Measurements from ENCODE around the gene PLCXD1.
"Not testable (repeated sequence)": the region's sequence is repeated elsewhere in the genome, so short reads cannot be mapped to it uniquely, and the experiment has no call there.

PLCXD1 gene

DNA sequence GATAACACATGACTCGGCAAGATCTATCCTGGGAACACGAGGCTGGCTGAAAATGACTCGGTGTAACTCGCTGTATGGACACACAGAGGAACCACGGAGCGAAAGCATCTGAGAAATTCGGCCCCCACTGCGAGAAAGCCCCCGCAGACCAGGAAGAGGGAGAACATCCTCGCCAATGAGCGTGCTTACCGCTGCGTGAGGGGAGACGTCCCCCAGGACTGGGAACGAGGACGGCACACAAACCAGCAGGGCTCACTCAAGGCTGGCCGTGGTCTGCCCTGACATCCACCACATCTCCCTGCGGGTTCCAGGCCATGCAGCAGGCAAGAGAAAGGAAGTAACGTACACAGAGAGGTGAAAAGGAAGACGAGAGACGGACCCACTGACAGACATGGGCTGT, 55.0 kb downstream of the PLCXD1 start:
- no peak for DNase-seq

- no peak for DNase-seq
Observed at GRCh38 chrX:337331-337831, 56.2 kb downstream of the PLCXD1 start.

DNA sequence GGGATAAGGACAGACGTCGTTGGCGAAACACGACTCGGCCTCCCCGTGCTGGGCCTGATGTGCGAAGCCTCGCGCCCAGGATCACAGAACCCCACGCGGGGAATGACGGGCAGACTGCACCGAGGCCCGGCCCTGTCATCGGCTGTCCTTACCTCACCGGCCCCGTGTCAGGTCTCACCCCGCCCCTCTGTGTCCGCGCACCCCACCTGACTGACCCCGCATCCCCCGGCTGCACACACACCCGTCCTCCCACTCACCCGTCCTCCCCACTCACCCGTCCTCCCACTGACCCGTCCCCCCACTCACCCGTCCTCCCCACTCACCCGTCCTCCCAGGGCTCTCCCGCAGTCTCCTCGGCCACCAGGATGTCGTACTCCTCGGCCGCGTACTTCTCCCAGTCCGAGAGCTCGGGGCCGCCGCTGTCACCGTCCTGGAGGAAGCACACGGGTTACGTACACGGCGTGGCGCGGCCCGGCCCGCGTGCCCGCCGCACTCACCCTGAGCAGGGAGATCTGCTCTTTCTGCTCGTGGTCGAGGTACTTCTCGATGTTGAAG, 57.2 kb downstream of the PLCXD1 start:
- no peak for DNase-seq

GRCh38 chrX:338836-339400, 57.7 kb downstream of the PLCXD1 start:
- DNase-seq = no peak

DNA sequence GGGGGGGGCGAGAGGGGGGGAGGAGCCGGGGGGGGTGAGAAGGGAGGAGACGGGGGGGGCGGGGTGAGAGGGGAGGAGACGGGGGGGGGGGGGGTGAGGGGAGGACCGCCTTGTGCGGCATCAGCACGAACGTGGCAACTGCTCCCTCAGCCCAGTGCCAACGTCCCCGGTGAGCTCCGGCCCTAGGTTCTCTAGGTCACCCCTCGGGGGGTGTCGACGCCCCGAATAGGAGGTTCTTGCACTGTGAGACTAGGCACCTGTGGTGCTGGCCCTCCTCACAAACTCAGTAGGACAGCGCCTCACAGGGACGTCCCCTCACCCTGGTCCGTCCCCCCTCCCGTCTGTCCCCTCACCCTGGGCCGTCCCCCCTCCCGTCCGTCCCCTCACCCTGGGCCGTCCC, 58.9 kb downstream of the PLCXD1 start:
- no peak for DNase-seq

GRCh38 chrX:340641-341423, 59.7 kb downstream of the PLCXD1 start:
- DNase-seq = no peak

DNA sequence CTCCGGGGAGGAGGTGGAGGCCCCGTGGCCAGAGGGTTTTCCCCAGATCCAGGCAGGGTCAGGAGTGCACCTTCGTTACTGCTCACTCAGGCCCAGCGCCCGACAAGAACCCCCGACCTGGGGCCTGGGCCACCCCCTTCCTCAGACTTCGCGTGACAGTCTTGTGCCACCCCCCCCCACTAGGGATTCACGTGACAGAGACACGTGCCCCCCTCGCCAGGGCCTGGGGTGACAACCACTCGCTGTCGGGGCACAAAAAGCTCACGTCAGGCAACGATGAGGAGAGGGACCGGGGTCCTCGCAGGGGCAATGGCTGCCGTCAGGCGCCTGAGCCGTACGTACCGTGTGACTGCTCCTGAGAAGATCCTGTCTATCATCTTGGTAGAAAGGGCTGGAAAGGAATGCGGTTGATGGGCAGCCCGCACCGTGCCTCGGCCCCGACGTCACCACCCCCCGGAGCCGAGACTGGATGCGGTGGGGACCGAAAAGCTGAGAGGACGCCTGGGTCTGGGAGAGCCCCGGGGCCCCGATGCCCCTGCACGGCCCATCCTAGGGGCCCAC, 60.4 kb downstream of the PLCXD1 start:
- DNase-seq = no peak

- DNase-seq = no peak
Observed at GRCh38 chrX:344371-344901, 63.3 kb downstream of the PLCXD1 start.

GRCh38 chrX:345020-345925, 64.1 kb downstream of the PLCXD1 start:
- no peak for DNase-seq

- DNase-seq = no peak
Observed at GRCh38 chrX:346034-346813, 65.0 kb downstream of the PLCXD1 start.

DNA sequence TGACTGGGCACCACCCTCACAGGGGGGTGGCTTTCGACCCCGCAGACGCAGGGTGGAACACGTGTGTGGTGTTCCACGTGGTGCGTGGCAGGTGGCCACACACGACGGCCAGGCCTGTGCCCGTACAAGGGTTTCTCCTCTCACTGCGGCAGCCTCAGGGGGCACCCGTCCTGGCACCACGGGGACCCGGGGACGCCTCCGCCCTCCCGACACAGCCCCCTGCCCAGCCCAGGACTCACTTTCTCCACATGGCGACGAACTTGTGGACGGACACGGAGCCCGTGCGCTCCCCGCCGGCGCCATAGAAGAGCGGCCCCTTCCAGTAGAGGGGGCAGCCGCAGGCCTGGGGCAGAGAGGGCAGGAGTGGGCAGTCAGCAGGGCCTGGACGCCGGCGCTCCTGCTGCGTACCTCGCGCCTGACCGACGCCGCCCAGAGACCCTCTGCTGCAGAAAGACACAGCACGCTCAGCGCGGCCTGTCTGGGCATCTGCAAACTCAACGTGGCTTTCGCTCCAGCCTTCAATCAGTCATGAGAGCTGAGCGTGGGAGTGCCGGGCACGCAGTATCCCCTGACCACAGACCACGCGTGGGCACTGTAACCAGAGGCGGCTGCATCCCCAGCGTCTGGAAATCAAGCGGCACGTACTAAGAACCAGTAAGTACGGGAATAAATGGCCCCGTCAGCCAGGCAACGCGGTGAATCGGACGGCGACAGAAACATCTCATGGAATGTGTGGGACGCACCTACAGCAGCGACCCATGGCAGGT, 66.4 kb downstream of the PLCXD1 start:
- no peak for DNase-seq

DNA sequence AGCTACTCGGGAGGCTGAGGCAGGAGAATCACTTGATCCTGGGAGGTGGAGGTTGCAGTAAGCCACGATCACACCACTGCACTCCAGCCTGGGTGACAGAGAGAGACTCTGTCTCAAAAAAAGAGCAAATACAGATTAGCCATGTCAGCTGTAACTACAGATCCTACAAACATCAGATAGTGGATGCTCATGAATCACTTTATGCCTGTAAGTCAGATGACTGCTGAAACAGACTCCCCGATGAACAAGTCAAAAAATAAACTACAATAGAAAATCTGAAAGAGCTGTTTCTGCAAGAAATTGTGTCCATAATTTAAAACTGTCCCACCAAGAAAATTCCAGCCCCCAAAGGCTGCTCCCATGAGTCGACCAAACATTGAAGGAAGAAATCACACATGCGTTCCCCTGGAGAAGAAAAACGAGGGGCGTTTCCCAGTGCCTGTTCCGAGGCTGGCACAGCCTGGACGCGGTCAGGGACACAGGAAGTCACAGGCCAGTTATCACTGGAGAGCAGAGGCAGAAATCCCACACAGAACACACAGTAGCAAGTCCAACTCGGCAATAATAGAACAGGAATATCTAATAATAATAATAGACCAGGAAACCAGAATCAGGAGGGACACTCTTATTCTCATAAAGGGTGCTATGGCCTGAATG, 67.4 kb downstream of the PLCXD1 start:
- no peak for DNase-seq

DNA sequence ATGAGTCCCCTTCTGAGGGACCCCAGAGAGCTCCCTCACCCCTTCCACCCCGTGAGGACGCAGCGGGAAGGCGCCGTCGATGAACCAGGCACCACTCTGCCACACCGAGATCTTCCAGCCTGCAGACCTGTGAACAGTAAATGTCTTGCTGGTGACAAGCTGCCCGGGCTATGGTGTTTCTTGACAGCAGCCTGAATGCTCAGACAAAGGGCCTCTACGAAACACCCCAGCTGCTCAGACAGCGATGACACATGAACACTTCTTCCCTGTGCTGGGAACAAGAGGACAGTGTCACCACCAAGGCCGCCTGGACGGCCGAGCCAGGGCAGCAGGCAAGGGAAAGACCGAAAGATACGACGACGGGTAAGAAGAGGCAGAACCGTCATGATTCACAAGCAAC, 68.0 kb downstream of the PLCXD1 start:
- DNase-seq = no peak

DNA sequence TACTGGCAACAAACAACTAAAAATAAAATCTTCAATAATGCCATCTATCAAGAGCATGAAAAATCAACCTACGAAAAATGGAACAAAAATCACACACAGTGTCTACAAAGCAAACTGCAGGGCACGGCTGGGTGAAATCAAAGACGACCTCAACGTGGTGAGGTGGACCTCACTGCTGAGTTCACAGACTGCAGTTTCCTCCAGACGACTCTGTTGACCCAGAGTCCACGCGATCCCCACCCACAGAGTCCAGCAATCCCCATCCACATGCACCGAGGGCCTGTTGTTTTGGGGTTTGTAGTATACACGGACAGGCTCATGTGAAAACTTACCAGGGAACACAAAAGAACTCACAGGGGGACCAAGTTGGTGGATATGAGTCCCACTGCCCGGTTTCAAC, 68.5 kb downstream of the PLCXD1 start:
- DNase-seq = no peak

DNA sequence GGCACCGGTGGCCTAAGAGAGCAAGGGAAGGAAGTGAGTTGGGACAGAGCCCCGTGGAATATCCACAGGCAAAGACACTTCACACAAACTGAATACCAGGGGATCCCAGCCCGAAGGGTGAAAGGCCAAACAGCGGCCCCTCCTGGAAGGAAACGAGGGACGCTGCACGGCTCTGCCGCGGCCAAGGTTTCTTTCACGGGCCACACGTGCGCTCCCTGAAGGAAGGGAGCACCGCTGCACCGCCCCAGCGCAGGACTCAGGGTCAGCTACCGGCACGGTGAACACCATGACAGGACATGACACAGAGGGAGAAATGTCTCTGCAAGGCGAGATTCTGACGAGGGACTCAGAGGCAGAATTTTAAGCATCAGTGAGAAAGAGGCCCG, 69.0 kb downstream of the PLCXD1 start:
- no peak for DNase-seq

DNA sequence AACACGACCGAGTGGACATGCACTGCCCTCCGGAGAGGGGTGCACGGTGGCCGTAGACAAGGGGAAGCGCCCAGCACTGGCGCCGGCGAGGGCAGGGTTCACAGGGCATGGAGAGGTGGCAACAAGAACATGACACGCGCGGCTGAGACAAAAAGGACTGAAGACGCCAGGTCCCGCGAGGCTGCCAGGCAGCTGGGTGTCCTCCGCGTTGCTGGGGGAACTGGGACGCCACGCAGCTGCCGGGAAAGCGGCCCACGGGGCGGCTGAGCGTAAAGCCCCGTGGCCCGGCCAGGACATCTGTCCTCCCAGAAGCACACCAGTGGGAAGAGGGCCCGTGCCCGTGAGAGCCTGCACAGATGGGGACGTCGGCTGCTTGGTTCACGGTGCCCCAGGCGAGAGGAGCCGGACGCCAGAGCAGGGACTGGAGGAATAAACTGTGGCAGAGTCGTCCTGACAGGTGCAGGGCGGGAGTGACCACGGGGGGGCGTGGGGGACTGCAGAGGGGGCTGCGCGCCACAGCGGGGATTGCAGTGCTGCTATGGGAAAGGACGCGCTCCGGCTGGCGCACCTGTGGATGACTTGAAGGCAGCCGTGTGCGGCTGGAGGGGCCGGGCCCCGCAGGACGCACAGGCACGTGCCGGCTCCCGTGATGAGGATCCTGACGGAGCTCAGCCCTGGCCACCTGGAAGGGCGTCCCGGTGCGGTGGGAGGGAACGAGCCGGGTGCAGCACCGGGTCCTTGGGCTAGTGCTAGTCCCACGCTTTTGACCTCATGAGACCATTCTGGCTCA, 69.5 kb downstream of the PLCXD1 start:
- DNase-seq = no peak

DNA sequence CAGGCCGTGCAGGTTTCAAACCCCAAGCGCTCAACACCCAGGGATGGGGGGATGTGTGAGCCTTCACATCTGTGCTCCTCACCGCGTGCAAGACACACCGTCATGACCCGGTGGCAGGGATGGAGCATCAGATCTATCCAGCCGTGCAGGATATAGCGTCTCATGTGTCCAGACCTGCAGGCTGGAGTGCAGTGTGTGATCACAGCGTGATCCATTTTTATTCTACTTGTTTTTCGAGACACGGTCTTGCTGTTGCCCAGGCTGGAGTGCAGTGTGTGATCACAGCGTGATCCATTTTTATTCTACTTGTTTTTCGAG, 70.1 kb downstream of the PLCXD1 start:
- DNase-seq = not testable (repeated sequence)

- no peak for DNase-seq
Observed at GRCh38 chrX:351736-352135, 70.6 kb downstream of the PLCXD1 start.

- DNase-seq = no peak
Observed at GRCh38 chrX:352181-352580, 71.0 kb downstream of the PLCXD1 start.

Data from DMS79 (cell line).